HG03439 (cell line): ENCODE data around the gene GRN.
"Not testable (repeated sequence)": the region's sequence is repeated elsewhere in the genome, so short reads cannot be mapped to it uniquely, and the experiment has no call there.

Source experiments
- ATAC-seq: cut with Tn5 transposase; IDR thresholded peaks from one replicate; pipeline ENCODE4 v1.9.1; 2021; ENCODE audit warnings: mild to moderate bottlenecking, moderate library complexity; ENCODE audit not compliant: unreplicated experiment

GRN gene

DNA sequence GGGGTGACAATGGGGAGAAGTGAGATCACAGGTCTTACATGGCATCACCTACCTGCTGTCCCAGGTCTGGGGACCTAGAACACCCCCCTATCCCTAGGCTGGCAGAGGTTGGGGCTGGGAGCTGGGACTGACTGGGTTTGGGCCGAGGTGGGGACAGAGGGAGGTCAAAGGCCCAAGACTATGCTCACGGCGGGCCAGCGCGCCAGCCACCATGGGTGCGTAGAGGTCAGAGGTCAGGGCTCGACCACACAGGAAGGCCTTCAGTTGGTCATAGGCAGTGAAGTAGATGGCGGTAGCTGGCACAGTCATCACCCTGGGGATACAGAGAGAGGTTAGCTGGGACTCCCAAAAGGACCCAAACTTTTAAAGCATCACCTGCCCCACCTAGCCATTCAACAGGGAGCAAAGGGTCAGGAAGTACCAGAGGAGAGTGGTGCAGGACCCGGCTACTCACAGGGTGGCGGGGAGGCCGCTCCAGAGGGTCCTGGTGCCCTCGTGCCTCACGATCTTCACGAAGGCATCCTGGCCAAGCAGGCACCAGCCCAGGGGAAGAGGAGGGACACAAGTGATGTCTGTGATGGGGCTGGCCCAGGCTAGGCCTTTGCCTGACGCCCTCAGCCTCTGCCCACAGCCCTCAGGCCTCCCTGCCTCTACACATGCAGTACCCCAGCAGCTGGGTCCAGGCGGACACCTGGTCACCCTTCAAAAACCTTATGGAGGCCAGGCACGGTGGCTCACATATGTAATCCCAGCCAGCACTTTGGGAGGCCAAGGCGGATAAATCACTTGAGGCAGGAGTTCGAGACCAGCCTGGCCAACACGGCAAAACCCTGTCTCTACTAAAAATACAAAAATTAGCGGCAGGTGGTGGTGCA, 23.6 kb upstream of the GRN start:
- ATAC-seq, result no peak

DNA sequence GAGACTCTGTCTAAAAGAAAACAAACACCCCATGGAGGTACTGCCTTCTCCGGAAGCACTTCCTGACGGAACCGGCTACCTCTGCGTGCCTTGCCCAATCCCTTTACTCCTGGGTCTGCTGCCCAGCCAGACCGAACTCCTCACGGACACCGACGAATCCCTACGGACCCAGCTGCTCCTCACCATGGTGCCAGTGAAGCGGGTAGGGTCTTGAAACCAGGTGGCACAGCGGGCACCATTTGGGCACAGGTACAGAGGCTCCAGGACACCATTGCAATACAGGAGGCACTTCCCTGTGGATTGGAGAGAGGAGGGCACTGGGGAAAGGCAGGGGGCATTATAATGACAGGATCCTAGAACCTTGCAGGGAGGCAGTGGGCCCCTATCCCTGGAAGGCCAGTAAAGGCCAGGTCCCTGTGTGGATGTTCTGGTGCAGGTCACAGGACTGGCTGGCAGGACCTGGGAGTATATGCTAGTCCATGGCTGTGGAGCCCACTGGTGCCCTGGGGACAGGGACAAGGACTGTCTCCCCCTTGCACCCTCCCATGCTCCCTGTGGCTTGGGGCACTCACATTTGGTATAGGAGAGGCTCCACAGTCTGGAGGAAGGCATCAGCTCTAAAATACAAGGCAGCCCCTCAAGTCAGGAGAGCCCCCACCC, 22.7 kb upstream of the GRN start:
- ATAC-seq, result no peak

DNA sequence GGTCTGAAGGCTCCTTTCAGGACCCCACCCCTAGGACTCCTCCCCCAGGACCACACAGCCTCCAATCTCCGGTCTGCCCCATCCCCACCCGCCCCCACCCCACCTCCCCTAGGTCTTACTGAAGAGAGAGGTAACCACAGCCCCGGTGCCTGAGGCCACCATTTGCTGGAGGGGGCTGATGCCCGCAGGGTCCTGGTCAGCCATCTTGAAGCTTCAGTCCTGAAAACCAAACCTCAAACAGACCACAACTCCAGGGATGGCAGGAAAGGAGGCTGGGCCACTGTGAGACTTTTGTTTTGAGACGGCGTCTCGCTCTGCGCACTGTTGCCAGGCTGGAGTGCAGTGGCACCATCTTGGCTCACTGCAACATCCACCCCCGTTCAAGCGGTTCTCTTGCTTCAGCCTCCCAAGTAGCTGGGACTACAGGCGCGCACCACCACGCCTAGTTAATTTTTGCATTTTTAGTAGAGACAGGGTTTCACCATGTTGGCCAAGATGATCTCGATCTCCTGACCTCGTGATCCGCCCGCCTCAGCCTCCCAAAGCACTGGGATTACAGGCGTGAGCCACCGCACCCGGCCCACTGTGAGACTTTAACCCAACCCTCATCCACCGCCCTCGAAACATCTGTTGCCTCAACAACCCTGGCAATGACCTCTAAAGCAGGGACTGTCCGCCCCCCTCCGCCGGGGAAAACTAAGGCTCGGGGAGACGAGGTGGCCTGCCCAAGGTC, 21.6 kb upstream of the GRN start:
- no peak for ATAC-seq

DNA sequence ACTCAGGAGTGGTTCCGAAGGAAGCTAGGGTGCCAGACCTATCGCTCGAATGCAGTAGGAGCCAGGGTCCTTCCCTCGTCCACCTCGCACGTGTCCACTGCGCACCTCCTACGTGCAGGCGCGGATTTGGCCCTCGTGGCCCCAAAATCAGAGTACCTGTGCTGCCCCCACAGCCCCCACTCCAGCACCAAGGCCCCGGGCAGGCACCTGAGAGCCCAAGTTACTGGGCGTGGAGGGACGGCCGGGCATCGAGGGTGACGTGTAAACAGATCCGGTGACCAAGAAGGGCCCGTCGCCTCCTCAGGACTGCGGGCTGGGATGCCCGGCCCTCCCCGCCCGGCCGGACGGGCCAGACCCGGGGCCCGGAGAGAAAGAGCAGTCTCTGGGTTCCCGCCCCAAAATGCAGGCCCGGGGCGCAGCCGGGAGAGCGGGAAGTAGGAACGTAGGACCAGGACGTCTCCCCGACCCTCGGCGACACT, 21.0 kb upstream of the GRN start:
- peak; percentile 2 for ATAC-seq

DNA sequence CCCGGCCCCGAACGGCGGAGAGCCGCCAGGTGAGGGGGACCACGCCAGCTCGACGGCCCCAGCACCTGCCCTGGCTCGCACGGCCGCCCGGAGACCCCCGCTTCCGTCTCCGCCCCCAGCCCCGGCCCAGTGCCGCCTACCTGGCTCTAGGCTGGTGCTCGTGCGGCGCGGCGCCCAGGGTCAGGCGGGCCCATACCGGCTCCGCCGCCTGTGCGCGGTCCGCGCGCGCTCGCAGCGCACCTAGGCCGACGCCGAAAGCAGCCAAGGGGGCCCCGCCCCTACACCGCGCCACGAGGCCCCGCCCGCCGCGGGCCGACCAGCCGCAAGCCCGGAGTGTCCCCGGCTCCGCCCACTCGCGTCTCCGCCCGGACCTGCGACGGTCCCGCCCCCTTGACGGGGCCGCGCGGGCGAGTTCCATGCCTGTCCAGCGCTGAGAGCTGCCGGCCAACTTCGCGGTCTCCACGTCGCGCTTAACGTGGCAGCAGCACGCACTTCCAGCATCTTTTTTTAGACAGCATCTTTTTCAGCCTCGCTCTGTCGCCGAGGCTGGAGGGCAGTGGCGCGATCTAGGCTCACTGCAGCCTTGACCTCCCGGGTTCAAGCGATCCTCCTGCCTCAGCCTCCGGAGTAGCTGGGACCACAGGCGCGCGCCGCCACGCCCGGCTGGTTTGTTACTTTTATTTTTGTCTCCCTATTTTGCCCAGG, 20.4 kb upstream of the GRN start, which contains the start of gene SLC25A39:
Gene SLC25A39 (minus strand): TSS at position 253 of the 705 bp plus-strand sequence. CDS start 1,261 bp downstream, outside the sequence.
- ATAC-seq, result peak; percentile 69

DNA sequence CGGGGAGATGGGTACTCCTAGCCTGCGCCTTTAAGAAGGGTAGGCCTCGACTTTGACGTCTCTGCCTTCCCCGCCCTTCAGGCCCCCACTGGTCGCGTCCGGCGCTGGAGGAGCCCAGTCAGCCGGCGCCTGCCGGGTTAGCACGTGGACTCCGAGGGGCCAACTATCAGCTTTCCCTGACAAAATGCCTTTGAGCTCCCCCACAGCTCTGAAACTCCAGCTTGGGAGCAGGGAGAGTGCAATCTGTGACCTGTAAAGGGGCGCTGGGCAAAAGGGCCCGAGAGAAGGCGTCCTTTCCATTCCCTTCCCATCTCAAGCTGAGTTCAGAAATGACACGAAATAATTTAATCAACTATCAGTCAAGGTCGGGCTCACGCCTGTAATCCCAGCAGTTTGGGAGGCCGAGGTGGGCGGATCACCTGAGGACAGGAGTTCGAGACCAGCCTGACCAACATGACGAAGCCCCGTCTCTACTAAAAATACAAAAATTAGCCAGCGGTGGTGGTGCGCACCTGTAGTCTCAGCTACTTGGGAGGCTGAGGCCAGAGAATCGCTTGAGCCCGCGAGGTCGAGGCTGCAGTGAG, 18.1 kb upstream of the GRN start:
- peak; percentile 39 for ATAC-seq

DNA sequence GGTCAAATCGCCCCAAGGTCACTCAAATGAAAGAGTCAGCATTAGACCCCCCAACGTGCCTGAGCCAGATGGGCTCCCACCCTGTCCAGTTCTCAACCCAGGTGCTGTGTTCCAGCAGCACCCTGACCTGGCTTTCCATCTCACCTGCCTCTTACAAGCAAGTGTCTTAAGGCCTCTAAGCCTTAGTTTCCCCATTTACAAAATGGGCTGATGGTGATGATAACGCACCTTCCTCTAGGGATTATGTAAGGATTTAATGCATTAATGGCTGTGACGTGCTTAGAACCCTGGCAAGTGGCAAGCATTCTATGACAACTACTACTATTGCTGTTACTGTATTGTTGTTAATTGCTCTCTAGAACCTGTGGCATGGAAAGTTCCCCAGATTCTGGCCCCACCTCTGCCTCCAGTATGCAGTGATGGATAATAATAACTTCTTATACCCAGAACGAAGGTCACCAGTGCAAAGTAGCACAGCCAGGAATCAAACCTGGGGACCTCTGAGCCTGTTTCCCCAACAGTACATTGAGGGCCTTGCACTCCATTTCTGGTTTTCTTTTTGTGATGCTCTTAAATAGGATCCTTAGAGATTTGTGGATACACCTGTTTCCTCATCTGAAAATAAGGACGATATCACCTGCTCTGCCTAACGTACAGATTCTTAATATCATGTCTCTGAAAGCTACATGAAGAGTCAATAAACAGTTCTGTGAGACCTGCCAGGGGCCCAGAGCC, 17.2 kb upstream of the GRN start:
- no peak for ATAC-seq

DNA sequence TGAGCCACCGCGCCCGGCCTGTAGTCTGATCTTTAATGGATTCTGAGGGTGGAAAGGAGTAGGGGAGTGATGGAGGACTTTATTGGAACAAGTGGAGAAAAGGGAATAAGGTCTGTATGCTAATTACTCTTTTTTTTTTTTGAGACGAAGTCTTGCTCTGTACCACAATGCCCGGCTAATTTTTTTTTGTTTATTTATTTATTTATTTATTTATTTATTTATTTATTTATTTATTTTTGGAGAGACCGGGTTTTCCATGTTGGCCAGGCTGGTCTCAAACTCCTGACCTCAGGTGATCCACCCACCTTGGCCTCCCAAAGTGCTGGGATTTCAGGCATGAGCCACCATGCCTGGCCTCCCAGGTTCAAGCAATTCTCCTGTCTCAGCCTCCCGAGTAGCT, 15.6 kb upstream of the GRN start:
- ATAC-seq, result not testable (repeated sequence)

DNA sequence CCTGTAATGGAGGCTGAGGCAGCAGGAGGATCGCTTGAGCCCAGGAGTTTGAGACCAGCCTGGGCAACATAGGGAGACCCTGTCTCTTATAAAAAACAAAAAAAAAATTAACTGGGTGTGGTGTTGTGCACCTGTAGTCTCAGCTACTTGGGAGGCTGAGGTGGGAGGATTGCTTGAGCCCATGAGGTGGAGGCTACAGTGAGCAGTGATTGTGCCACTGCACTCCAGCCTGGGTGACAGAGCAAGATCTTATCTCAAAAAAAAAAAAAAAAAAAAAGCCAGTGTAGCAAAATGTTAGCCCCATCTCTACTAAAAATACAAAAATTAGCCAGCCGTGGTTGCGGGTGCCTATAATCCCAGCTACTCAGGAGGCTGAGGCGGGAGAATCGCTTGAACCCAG, 14.8 kb upstream of the GRN start:
- not testable (repeated sequence) for ATAC-seq

DNA sequence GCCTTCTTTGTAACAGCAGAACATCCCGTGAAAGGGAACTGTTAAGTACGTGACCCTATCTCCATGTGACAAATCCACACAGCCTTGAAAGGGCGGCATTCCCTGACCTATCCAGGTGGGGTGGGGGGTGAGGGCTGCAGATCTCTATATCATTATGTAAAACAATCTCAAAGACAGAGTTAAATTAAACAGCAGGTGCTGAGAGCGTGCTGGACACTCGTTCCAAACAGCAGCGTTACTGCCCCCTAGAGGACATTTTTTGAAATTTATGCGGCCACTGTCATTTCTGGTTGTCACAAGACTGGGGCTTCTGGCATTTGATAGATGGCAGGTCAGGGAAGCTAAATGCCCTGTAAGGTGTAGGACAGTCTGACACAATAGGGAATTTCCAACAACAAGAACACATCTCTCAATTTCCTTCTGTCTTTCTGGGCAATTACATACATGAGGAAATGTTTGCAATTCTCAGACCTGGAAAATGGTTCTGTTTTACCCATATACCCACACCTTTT, 13.8 kb upstream of the GRN start:
- ATAC-seq, result no peak

DNA sequence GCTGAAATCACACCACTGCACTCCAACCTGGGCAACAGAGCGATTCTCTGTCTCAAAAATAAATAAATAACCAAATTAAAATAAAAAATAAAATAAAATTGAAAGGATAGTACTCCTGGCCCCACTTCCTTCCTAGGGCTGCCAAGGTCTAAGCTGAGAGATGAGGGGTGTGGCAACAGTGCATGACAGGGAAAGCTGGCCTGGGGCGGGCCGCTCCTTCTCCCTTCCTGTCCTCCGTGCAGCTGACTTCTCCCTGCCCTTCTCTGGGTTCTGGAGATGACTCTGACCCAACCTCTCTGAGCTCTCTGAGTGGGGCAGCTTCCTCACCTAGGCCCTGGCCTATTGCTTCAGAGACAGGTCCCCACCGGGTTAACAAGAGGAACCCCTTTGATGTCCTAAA, 11.7 kb upstream of the GRN start:
- no peak for ATAC-seq

DNA sequence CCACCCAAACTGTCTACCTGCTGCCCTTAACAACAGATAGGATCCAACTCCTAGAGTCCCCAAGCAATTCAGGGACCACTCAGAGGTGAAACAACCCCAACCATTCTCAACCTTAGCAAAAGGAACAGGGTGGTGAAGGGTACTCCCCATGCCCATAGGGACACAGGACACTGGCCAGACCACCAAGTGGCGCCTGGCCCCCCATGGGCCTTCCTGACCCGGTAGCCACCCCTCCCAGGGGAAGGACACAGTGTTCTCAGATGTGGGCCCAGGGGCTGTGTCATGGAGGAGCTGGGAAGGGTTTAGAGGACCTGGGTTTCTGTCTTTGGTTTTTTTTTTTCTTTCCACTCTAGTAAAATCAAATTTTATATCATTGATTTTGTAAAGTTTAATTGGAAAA, 10.8 kb upstream of the GRN start:
- no peak for ATAC-seq

DNA sequence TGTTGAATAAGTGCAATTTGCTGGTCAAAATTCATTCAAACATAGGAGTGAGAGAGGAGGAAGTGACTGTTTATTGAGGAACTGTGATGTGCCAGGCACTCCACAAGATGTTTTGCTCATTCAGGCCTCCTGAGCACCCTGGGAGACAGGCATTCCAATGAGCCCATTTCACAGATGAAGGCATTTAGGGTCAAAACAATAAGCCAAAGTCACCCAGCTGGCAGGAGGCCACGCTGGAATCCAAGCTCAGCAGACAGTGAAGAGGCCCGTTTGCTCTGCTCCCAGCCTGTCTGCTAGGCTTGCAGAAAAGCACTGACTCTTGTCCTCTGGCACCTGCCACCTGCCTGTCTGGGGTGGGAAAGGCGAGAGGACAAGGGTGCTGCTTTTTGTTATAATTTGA, 10.4 kb upstream of the GRN start:
- ATAC-seq, result no peak

DNA sequence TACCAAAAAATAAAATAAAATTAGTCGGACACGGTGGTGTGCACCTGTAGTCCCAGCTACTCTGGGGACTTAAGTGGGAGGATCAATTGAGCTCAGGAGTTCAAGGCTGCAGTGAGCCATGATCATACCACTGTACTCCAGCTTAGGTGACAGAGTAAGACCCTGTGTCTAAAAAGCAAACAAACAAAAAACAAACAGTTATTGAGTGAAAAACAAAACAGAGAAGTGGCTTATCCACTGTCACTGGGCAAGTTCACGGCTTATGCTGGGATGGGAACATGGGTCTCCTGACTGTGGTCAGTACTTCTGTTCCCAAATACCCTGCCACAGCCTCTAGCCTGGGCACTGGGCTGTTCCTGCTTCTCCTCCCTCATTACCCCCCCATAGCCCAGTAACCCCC, 9.5 kb upstream of the GRN start:
- no peak for ATAC-seq

DNA sequence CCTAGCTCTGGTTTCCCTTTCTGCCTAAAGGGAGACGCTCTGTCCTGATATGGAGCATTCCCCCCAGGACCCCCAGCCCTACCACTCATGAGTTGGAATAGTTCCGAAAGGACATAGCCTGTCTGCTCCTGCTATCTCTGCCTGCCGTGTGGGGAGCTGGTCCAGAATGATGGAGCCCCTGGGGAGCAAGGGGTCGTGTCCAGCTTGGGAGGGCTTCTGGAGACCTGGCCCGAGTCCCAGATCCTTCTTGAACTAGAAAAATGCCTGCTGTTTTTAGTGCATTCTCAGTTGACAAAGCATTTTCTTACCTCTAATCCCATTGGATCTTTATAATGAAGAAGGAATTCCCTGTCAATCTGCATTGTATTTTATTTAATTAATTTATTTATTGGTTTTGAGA, 9.1 kb upstream of the GRN start:
- no peak for ATAC-seq

DNA sequence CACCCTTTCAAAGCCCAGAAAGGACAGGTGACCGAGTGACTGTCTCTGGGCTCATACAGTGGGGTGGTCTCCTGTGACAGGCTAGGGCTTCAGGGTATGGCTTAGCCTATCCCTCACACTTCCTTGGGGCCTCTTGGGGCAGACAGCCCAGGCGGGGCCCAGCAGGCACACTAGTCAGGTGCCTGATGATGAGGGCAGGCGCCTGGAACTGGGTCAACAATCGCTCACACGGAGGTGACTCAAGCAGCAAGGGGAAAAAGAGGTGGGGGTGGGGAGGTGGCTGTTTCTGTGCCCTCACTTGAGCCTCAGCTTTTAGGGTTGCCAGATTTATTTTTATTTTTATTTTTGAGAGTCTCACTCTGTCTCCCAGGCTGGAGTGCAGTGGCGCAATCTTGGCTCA, 6.4 kb upstream of the GRN start:
- ATAC-seq, result no peak

DNA sequence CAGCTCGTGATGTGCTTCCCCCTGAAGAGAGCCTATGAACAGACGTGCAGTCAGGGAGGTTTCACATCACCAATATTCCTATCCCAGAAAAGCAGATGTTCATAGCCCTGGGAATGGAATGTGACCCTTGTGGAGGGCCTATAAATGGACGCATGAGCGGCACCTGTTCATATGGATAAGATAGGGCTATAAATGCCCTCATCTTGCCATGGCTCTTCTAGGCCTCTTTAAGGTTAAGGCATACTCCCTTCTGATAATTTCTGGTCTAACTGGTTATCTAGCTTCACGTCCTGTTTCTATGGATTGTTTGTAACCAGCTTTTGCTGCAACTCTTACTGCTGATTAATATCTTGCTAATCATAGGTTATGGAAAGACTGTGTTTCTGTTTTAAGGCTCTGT, 4.5 kb upstream of the GRN start:
- ATAC-seq, result not testable (repeated sequence)

DNA sequence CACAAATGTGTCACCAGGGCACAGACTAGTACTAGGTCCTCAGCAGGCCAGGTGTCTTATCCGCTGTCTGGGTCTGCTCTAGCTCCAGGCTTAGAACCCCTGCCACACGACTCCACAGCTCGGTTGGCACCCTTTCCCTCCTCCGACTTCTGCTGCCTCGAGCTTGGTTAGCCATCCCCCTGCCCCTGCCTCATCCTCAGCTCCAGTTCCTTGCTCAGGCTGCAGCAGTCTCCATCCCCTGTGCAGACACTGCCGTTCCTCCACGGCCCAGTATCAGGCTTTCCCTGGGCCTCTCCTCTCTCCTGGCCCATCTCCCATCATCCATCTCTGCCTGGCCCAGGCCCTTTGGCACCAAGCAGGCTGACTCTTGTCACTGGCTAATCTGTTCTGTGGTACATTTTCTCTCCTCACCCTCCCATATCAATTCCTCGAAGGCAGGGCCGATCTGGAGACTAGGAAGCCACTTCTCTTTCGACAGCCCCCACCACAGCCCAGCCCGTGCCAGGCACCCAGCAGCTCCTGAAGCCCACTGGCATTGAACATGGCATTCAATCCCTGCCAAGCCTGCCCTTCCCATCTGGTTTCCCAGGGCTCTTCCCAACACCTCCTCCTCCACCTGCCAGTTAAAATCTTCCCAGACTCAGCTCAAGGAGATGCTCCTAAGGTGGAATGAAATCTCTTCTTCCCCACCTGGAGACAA, 1.4 kb upstream of the GRN start:
- no peak for ATAC-seq

DNA sequence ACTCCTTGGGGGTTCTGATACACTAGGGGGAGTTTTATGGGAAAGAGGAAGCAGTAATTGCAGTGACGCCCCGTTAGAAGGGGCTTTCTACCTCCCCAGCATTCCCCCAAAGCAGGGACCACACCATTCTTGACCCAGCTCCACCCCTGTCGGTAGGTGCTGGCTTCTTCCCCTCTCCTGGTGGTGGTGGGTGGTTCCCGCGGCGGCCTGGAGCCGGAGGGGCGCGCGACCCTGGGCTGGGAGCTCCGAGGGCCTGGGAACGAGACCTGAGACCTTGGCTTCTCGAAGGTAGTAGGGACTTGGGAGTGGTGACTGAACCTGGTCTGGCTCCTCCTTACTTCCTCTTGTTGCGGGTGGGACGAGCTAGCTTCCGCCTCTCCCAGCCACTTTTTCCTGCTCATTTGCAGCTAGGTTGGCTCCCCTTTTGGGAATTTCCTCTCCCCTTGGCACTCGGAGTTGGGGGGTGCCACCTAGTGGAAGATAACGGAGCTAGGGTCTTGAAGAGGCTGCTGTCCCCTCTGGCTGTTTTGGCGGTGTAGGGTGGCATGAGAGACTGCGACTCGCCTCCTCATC, 438 bp downstream of the GRN start:
- peak; percentile 4 for ATAC-seq
